BLaER1 (cell line): Measurements from ENCODE around the gene CD68.
"Not testable (repeated sequence)": the region's sequence is repeated elsewhere in the genome, so short reads cannot be mapped to it uniquely, and the experiment has no call there.

ENCODE experiments used
- H3K27ac ChIP-seq: shearing (Covaris generic); formaldehyde crosslinking; 2 replicates; pipeline ENCODE4 v1.8.1; 2022
- H3K27me3 ChIP-seq: shearing (Covaris generic); formaldehyde crosslinking; 2 replicates; pipeline ENCODE4 v1.8.1; 2022
- H3K36me3 ChIP-seq: shearing (Covaris generic); formaldehyde crosslinking; 2 replicates; pipeline ENCODE4 v1.8.1; 2022
- H3K4me1 ChIP-seq: shearing (Covaris generic); formaldehyde crosslinking; 2 replicates; pipeline ENCODE4 v1.8.1; 2022
- H3K4me2 ChIP-seq: shearing (Covaris generic); formaldehyde crosslinking; 2 replicates; pipeline ENCODE4 v1.8.1; 2022
- H3K4me3 ChIP-seq: shearing (Covaris generic); formaldehyde crosslinking; 2 replicates; pipeline ENCODE4 v1.8.1; 2022
- H3K9ac ChIP-seq: shearing (Covaris generic); formaldehyde crosslinking; 2 replicates; pipeline ENCODE4 v1.8.1; 2022
- H3K9me3 ChIP-seq: shearing (Covaris generic); formaldehyde crosslinking; 2 replicates; pipeline ENCODE4 v1.8.1; 2022
- H4K20me1 ChIP-seq: shearing (Covaris generic); formaldehyde crosslinking; 2 replicates; pipeline ENCODE4 v1.8.1; 2022
- Cebpa-rat ChIP-seq: shearing (Covaris generic); IDR thresholded peaks from 2 replicates; pipeline ENCODE4 v1.8.1; 2022

CD68 gene

DNA sequence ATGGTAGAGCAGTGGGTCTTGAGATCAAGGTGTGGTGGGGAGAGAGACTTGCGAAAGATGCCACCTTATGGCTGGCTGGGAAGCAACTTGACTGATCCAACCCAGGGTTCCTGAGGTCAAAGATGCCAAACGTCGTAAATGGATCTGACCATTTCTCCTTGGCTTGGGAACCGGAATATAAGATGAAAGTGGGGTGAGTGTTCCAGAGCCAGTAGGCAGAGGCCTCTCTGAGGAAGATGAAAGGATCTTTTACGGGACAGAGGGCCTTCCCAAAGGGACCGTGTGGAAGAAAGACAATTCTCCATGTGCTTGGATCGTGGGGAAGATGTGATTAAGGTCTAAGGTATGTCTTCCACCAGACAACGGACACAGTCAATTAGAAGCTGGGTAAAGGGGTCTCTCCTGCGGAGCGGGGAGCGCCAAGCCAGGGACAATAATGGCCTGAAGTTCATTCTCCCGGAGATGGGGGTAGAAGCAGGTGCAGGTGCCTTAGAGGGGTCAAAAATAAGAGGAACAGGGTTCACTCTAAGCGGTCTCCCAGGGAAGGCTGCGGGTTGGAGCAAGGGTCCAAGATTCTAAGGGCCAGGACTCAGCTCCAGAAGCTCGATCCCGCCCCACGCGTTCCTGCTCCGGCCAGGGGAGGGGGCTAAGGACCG is 34.5 kb downstream of the CD68 start:
- H3K36me3 ChIP-seq, result peaks cover 31% of the 10 kb centered on the region
- H3K4me1 ChIP-seq, result peaks cover 27% of the 10 kb centered on the region
- H3K4me3 ChIP-seq, result peak overlapping the region; percentile 88
- H3K27me3 ChIP-seq, result no peaks in the 10 kb centered on the region
- H3K9me3 ChIP-seq, result no peaks in the 10 kb centered on the region
- H3K9ac ChIP-seq, result peak overlapping the region; percentile 91
- no peak for TF ChIP-seq Cebpa-rat
- peak overlapping the region; percentile 88 for H3K27ac ChIP-seq
- H3K4me2 ChIP-seq, result peak overlapping the region; percentile 89
- peaks cover 51% of the 10 kb centered on the region for H4K20me1 ChIP-seq

DNA sequence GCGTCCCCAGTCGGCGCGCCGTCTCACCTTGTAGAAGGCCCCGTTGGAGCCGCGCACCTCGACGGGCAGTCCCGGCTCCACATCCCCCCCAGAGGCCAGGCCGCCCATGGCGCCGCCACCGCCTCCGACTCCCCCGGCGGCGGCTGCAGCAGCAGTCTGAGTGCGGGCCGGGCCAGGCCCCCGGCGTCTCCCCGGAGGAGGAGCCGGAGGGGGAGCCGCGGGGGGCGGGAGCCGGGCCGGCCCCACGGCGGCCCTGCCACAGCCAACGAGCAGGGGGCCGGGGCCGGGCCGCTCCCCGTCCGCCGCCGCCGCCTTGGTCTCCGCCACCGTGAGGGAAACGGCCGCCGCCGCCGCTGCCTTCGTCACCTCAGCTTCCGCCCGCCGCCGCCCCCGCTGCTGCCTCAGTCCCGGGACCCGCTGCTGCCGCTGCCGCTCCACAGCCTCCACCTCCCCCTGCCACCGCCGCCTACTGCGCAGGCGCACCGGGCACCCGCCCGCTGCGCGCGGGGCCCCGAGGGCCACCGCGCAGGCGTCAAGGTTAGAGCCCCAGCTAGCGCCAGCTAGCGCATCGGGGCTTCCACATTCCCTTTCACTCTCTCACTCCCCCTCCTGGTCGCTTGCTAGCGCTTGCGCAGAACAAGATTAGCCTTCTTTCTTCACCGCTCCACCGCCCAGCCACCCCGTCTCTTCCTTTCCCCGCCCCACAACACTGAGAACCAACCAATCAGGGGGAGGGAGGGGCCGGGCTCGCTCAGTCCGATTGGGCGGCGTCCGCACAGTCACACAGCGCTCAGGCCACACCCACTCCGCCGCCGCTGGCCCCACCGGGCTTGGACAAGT is 35.2 kb downstream of the CD68 start, which contains the start of gene FXR2:
Gene FXR2 (minus strand): TSS at position 473 of the 840 bp plus-strand sequence. CDS start 365 bp downstream, at position 108.
- peaks cover 27% of the 10 kb centered on the region for H3K4me1 ChIP-seq
- H4K20me1 ChIP-seq, result peaks cover 44% of the 10 kb centered on the region
- peak within 1 kb of the TSS; percentile 91 for H3K9ac ChIP-seq
- H3K27ac ChIP-seq, result peak within 1 kb of the TSS; percentile 88
- H3K9me3 ChIP-seq, result no peaks in the 10 kb centered on the region
- peak within 1 kb of the TSS; percentile 89 for H3K4me2 ChIP-seq
- TF ChIP-seq Cebpa-rat, result no peak
- H3K4me3 ChIP-seq, result peak within 1 kb of the TSS; percentile 88
- peaks cover 24% of the 10 kb centered on the region for H3K36me3 ChIP-seq
- H3K27me3 ChIP-seq, result no peaks in the 10 kb centered on the region

DNA sequence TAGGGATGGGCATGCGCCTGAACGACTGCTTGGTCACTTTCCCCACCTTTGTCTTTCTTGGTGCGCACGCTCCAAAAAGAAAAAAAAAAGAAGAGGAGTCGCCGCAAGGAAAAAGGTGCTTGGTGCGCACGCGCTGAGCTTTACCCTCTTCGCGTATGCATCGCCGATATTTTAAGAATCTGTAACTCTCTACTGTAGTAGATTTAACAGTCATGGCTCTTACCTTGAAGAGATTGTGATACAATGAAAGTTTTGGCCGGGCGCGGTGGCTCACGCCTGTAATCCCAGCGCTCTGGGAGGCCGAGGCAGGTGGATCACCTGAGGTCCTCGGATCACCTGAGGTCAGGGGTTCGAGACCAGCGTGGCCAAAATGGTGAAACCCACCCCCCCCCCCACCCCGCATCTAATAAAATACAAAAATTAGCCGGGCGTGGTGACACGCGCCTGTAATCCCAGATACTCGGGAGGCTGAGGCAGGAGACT is 35.9 kb downstream of the CD68 start:
- H3K4me2 ChIP-seq, result peak overlapping the region; percentile 55
- H3K4me1 ChIP-seq, result peaks cover 27% of the 10 kb centered on the region
- H3K9me3 ChIP-seq, result no peaks in the 10 kb centered on the region
- peak overlapping the region; percentile 58; the same call in 1 of the 2 replicates for H3K27ac ChIP-seq
- peak overlapping the region; percentile 71 for H3K9ac ChIP-seq
- H4K20me1 ChIP-seq, result peaks cover 41% of the 10 kb centered on the region
- H3K4me3 ChIP-seq, result peak overlapping the region; percentile 88
- H3K36me3 ChIP-seq, result peaks cover 20% of the 10 kb centered on the region
- no peaks in the 10 kb centered on the region for H3K27me3 ChIP-seq
- TF ChIP-seq Cebpa-rat, result no peak

DNA sequence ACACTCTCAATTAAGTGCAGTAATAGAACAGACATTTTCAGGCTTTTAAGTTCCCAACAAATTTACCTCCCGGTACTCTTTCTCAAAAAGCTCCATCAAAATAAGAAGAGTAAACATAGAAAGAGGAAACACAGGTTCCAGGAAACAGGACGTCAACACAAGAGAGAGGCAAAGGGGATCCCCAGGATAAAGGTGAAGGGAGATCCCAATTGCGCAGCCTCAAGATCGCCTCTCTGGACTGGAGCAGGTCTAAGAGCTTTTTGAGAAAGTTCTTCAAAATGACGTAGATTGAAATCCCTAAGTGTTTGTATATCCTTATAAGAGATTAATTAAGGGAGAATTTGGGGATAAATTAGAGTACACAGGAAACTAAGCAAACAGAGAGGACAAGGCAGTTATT is 39.2 kb downstream of the CD68 start:
- no peak overlapping the region for H3K4me3 ChIP-seq
- no peak overlapping the region for H3K4me2 ChIP-seq
- no peaks in the 10 kb centered on the region for H3K36me3 ChIP-seq
- no peak for TF ChIP-seq Cebpa-rat
- H3K9me3 ChIP-seq, result no peaks in the 10 kb centered on the region
- H4K20me1 ChIP-seq, result peaks cover 8% of the 10 kb centered on the region; the same call in 1 of the 2 replicates
- H3K4me1 ChIP-seq, result peaks cover 4% of the 10 kb centered on the region
- no peaks in the 10 kb centered on the region for H3K27me3 ChIP-seq
- H3K9ac ChIP-seq, result no peak overlapping the region
- no peak overlapping the region for H3K27ac ChIP-seq

DNA sequence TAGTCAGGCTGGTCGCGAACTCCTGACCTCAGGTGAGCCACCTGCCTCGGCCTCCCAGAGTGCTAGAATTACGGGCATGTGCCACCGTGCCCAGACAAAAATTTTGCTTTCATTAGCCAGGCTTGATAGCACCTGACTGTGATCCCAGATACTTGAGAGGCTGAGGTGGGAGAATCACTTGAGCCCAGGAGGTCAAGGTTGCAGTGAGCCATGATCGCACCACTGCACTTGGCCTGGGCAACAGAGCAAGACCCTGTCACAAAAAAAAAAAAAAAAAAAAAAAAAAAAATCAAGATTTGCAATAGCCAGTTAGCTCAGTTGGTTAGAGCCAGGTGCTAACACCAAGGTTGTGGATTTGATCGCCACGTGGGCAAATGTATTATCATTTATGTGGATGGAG is 41.4 kb downstream of the CD68 start:
- 0 out of 2 replicates have a peak, but pooled peaks cover 6% of the 10 kb centered on the region for H3K36me3 ChIP-seq
- no peak for TF ChIP-seq Cebpa-rat

DNA sequence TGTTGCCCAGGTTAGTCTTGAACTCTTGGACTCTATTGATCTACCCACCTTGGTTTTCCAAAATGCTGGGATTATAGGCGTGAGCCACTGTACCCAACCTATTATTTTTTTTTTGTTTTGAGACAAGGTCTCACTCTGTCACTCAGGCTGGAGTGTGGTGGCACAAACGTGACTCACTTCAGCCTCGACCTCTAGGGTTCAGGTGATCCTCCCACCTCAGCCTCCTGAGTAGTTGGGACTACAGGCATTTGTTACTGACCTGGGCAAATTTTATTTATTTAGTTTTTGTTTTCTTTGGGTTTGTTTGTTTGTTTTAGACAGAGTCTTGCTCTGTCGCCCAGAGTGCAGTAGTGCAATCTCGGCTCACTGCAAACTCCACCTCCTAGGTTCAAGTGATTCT is 44.2 kb downstream of the CD68 start:
- no peaks in the 10 kb centered on the region for H3K27me3 ChIP-seq
- peaks cover 15% of the 10 kb centered on the region for H3K4me1 ChIP-seq
- TF ChIP-seq Cebpa-rat, result no peak
- H3K9ac ChIP-seq, result no peak overlapping the region
- H3K9me3 ChIP-seq, result no peaks in the 10 kb centered on the region
- peaks cover 8% of the 10 kb centered on the region; the same call in 1 of the 2 replicates for H4K20me1 ChIP-seq
- H3K36me3 ChIP-seq, result peaks cover 12% of the 10 kb centered on the region; the same call in 1 of the 2 replicates
- H3K4me2 ChIP-seq, result no peak overlapping the region
- H3K4me3 ChIP-seq, result no peak overlapping the region
- H3K27ac ChIP-seq, result no peak overlapping the region

More for the DNA sequence above, 41.4 kb downstream of the CD68 start:
- Histone ChIP-seq H4K20me1 (no peaks in the 10 kb centered on the region), H3K27ac (no peak overlapping the region), H3K4me2 (no peak overlapping the region), H3K4me1 (no peaks in the 10 kb centered on the region), H3K4me3 (no peak overlapping the region), H3K9me3 (no peaks in the 10 kb centered on the region), H3K9ac (no peak overlapping the region), H3K27me3 (no peaks in the 10 kb centered on the region)

DNA sequence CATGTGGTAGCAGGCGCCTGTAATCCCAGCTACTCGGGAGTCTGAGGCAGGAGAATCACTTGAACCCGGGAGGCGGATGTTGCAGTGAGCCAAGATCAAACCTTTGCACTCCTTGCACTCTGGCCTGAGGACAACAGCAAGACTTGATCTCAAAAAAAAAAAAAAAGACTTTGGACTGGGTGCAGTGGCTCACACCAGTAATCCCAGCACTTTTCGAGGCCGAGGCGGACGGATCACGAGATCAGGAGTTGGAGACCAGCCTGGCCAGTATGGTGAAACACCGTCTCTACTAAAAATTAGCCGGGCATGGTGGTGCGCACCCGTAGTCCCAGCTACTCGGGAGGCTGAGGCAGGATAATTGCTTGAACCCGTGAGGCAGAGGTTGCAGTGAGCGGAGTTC is 46.3 kb downstream of the CD68 start:
- H3K27me3 ChIP-seq, H4K20me1 ChIP-seq, H3K27ac ChIP-seq, H3K4me2 ChIP-seq, H3K9ac ChIP-seq, H3K9me3 ChIP-seq, H3K4me3 ChIP-seq: not testable (repeated sequence)
- peaks cover 12% of the 10 kb centered on the region; the same call in 1 of the 2 replicates for H3K36me3 ChIP-seq
- peaks cover 15% of the 10 kb centered on the region for H3K4me1 ChIP-seq

DNA sequence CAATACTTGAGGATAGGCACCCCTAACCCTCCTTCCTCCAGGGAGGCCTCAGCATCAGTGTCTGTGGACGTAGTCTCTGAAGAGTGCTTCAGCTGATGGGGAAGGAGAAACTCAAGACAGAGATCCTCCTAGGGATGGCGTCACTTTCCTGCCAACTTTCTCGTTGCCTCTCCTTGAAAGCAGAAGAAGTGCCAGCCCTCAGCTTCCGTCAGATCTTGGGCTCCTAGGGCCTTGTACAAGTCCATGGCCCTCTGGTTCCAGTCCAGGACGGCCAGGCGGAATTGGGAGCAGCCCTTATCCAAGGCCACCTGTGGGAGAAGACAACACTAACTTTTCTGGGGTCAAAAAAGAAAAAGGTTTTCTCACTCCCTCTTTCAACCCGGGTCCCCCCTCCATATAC is 46.9 kb downstream of the CD68 start:
- H3K4me2 ChIP-seq, result peak overlapping the region; percentile 92
- H3K27ac ChIP-seq, result no peak overlapping the region
- H3K9ac ChIP-seq, result no peak overlapping the region
- H4K20me1 ChIP-seq, result peaks cover 8% of the 10 kb centered on the region; the same call in 1 of the 2 replicates
- H3K9me3 ChIP-seq, result no peaks in the 10 kb centered on the region
- peaks cover 12% of the 10 kb centered on the region; the same call in 1 of the 2 replicates for H3K36me3 ChIP-seq
- H3K27me3 ChIP-seq, result no peaks in the 10 kb centered on the region
- peaks cover 15% of the 10 kb centered on the region for H3K4me1 ChIP-seq
- TF ChIP-seq Cebpa-rat, result no peak
- peak overlapping the region; percentile 85; the same call in 1 of the 2 replicates for H3K4me3 ChIP-seq

DNA sequence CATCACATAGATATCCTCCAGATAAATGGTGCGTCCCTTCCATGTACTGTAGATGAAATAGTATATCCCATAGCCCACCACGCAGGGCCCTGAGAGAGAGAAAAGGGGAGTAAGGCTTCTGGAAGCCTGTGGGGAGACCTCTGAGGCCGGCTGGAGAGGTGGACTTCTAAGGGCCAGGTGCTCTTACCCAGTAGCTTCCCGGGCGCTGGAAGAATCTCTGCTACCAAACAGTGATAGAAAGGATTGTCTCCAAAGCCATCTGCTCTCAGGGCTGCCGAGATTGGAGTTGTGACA is 47.5 kb downstream of the CD68 start:
- no peaks in the 10 kb centered on the region for H3K9me3 ChIP-seq
- H3K36me3 ChIP-seq, result peaks cover 12% of the 10 kb centered on the region; the same call in 1 of the 2 replicates
- H4K20me1 ChIP-seq, result peaks cover 8% of the 10 kb centered on the region; the same call in 1 of the 2 replicates
- H3K4me3 ChIP-seq, result peak overlapping the region; percentile 85
- peaks cover 15% of the 10 kb centered on the region for H3K4me1 ChIP-seq
- TF ChIP-seq Cebpa-rat, result no peak
- peak overlapping the region; percentile 86 for H3K27ac ChIP-seq
- H3K27me3 ChIP-seq, result no peaks in the 10 kb centered on the region
- H3K9ac ChIP-seq, result peak overlapping the region; percentile 92
- peak overlapping the region; percentile 92 for H3K4me2 ChIP-seq
